Uterus (tissue), 2 donors: ENCODE data around the gene SF3B6.

Experiments
- CTCF ChIP-seq, 4 experiments: fragments of 200-600 bp in 2 of 4; fragments of 450-650 bp in 2 of 4; sonication (generic) in 2 of 4; IDR thresholded peaks; one replicate each; pipeline ENCODE4 v1.5.1; 2016 to 2019; ENCODE audit warnings: antibody characterized with exemption in 4 of 4, mild to moderate bottlenecking in 2 of 4, moderate library complexity in 1 of 4
- POLR2A ChIP-seq, 2 donors: fragments of 450-650 bp; IDR thresholded peaks; one replicate each; pipeline ENCODE4 v1.6.1; 2016; ENCODE audit warnings: antibody characterized with exemption in 2 of 2, mild to moderate bottlenecking in 1 of 2, moderate library complexity in 1 of 2

GRCh38 chr2:24065341-24065740, 10.8 kb downstream of the SF3B6 start:
- no peak for TF ChIP-seq CTCF (IDR thresholded peaks at IDR 0.05)
- TF ChIP-seq POLR2A (IDR thresholded peaks at IDR 0.05) = no peak
